Ishikawa (cell line): Measurements from ENCODE around the gene ASCL2.

Source experiments
- CEBPB ChIP-seq: IDR thresholded peaks from 2 replicates; pipeline ENCODE4 v1.6.1; 2012
- EP300 ChIP-seq: IDR thresholded peaks from 2 replicates; pipeline ENCODE4 v1.6.1; 2012; ENCODE audit warnings: borderline replicate concordance
- FOXM1 ChIP-seq: IDR thresholded peaks from 2 replicates; pipeline ENCODE4 v1.6.1; 2012; ENCODE audit warnings: low read depth, borderline replicate concordance
- MAX ChIP-seq: IDR thresholded peaks from 2 replicates; pipeline ENCODE4 v1.6.1; 2012
- REST ChIP-seq: IDR thresholded peaks from 2 replicates; pipeline ENCODE4 v1.6.1; 2012; ENCODE audit warnings: low read depth, mild to moderate bottlenecking
- TCF12 ChIP-seq: IDR thresholded peaks from 2 replicates; pipeline ENCODE4 v1.6.1; 2012; ENCODE audit warnings: low read depth

GRCh38 chr11:2294926-2295290, 24.5 kb upstream of the ASCL2 start:
- no peak for TF ChIP-seq EP300
- TF ChIP-seq REST, result no peak
- TF ChIP-seq MAX, result no peak
- no peak for TF ChIP-seq CEBPB
- no peak for TF ChIP-seq TCF12
- no peak for TF ChIP-seq FOXM1
